Daoy (cell line): ENCODE results near the gene SLC12A4. TPM values are rescaled to one million over a fixed set of nuclear protein-coding genes. Genes with fewer than 3 reads are reported as not detected.
"Not testable (repeated sequence)": the region's sequence is repeated elsewhere in the genome, so short reads cannot be mapped to it uniquely, and the experiment has no call there.

Experiments used
- DNase-seq: peaks from one replicate; pipeline ENCODE4 v3.0.0-alpha.2; 2015; ENCODE audit warnings: low read depth
- total RNA-seq: library from RNA; depleted of rRNA; stranded (reverse); fragments of >200 nt; shearing (Covaris generic); gene quantifications from 2 replicates; pipeline ENCODE4 v1.2.3, GENCODE V29; 2014; rRNA removed

The SLC12A4 gene
- 7.0 and 13.5 TPM in 2 replicates for total RNA-seq

DNA sequence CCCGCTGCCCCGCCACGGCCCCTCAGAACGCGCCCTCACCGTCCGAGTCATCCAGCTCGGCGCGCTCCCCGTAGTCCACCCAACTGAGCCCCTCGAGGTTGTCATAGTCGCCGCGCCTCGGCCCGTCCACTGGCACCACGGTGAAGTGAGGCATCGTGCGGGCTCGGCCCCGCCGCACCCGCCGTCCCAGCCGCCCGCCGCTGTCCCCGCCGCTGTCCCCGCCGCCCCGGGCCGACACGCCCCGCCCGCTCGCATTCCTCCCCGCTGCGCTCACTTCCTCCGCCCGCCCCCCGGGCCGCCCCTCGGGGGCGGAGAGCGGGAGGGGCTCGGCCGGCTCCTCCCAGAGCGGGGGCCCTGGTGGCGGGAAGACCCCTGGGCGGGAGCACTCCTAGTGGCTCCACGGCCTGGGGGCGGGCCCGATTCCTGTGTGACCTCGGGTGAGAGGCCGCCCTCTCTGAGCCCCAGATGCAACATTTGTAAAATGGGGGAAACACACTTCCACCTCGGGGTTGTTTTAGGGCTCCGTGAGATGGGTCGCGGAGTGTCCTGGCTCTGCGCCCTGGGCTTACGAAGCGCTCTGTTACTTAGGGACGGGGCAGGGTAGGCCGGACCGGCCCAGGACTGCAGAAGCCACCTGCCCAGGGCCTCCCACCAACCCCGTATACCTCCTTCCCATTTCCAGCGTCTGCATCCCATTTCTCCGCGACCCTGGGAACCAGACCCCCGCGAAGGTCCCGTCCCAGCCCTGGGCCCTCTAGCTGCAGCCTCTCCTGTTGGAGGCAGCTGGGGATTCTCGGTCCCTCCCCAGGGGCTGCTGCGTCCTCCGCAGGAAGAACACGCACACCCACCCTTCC is at the start of gene SLC12A4:
SLC12A4 (minus strand) TSS at position 238 of the 854 bp plus-strand sequence; CDS start at position 154, 84 bp downstream.
- peak; percentile 85 for DNase-seq

DNA sequence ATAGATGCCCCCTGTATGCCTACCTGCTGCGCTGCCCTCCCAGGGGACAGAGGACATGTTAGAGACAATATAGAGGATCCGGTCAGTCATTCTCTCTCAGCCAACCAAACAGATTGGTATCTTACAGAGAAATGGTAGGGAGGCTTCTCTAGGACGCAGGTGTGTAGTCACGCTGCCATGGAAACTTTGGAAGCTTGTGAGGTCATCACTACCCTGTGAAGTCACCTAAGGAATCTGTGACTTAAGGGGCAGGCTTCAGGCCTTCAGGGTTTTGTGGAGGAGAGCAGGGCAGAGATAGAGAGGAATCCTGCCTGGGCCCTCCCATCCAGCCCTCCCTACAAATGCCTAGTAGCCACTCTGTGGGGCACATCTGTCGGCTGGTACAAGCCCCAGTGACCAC is 47.2 kb upstream of the SLC12A4 start, which contains the start of gene DPEP2NB:
DPEP2NB (minus strand) TSS at position 231 of the 400 bp plus-strand sequence; CDS start at position 90, 141 bp downstream.
- DNase-seq, result no peak

DNA sequence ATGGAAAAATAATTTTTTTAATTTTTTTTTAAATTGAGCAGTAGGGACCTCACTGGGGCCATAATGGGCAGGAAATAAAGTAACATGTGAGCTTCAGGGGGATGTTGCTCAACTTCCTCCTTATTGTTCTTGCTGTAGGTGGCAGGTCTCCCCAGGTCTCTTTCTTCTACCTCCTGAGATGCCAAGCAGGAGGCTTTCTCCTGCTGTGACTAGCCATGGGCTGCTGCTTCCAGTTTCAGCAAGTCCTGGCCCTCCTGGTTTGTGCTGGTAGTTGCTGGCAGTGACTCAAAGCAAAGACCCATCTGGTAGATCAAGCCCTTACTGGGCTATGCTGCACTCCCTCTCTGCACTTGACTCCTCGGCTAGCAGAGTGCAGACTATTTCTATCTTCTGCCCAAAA is 45.0 kb upstream of the SLC12A4 start:
- no peak for DNase-seq

GRCh38 chr16:68009872-68010271 is 41.4 kb upstream of the SLC12A4 start:
- DNase-seq, result not testable (repeated sequence)

DNA sequence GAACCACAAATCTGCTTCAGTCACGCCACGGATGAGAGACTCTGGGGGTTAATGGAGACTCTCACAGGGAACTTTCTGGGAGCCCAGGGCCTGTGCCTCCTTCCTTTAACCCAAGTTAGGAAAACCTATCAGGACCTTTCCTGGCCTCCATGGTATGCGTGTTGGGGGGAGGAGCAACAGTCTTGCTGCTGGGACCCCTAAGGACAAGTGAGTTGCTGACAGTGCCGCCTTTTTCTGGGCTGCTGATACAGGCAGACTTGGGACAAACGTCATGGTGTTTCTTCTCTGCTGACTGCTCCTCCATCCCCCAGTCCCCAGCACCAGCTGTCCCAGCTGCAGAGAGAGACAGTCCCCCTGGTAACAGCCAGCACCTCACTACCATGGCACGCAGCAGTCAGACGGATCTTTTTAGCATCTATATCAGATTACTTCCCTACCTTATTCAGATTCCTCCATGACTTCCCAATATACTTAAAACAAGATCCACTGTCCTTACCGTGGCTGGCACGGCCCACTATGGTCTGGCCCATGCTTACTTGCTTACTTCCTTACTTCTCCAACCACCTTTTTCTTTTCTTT is 40.8 kb upstream of the SLC12A4 start:
- DNase-seq, result no peak

DNA sequence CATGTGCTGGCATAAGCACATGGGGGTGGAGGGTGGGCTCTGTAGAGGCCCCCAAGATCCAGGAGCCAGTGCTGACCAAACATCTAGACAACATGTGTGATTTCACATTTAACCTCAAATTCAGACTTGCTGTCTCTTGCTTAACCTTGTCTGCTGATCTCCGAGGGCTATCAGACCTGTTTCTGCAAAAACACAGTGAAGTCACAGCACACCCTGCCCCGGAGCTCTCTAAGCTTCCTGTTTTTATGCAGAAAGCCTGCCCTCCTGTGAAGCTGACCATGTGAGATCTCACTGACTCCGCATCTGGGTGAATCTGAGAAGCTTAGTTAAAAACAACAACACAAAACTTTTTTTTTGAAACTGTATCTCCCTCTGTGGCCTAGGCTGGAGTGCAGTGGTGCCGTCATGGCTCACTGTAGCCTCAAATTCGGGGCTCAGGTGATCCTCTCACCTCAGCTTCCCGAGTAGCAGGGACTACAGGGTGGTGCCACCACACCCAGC is 37.4 kb upstream of the SLC12A4 start:
- DNase-seq, result no peak

DNA sequence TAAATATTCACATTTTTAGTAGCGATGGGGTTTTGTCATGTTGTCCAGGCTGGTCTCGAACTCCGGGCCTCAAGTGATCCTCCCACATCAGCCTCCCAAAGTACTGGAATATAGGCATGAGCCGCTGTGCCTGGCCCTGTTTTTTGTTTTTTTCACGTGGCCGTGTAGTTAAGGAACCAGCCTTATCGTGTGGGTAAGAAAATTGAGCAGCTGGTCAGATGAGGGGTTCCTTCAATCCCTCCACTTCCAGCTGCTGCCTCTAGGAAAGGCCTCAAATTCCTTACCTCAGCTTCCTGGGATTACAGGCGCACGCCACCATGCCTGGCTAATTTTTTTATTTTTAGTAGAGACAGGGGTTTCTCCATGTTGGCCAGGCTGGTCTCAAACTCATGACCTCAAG is 36.8 kb upstream of the SLC12A4 start:
- DNase-seq, result no peak

DNA sequence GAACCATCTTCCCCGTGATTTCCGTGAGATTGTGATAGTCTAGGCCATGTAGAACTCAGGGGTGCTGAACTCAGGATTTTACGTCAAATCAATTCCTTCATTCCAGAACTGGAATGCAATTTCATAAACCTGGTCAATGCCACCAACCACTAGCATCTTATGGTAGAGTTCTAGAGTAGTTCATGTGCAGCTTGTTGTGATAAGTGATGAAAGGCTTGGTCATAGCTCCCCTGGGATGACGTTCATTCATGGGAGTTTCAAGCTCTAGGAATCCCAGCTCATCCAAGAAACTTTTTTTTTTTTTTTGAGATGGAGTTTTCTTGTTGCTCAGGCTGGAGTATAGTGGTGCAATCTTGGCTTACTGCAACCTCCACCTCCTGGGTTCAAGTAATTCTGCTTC is 34.6 kb upstream of the SLC12A4 start:
- no peak for DNase-seq

DNA sequence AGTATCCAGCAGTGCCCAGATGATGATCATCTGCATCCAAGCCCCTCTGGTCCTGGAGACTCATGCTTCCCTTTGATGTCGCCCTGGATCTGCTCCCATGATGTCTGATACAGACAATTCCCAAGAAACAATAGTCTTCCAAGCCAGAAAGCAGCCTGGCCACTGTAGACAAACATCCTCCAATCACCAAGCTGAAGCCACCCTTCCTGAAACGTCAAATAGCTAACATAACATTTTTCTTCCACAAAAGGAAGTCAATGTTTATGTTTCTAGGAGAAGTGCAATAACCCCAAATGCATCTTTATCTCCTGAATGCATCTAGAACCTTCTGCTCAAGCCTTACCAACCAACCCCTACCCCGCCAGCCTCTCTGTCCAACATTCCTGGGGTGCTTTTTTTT is 32.0 kb upstream of the SLC12A4 start:
- DNase-seq, result no peak

- no peak for DNase-seq
Measured at GRCh38 chr16:67999985-68000384, 31.5 kb upstream of the SLC12A4 start.

GRCh38 chr16:67998779-67999688 is 30.6 kb upstream of the SLC12A4 start, which contains the start of gene DPEP2:
TSS of gene DPEP2 (minus strand) at chr16:67999484. CDS start at chr16:67993212, 6,272 bp downstream.
- not testable (repeated sequence) for DNase-seq

DNA sequence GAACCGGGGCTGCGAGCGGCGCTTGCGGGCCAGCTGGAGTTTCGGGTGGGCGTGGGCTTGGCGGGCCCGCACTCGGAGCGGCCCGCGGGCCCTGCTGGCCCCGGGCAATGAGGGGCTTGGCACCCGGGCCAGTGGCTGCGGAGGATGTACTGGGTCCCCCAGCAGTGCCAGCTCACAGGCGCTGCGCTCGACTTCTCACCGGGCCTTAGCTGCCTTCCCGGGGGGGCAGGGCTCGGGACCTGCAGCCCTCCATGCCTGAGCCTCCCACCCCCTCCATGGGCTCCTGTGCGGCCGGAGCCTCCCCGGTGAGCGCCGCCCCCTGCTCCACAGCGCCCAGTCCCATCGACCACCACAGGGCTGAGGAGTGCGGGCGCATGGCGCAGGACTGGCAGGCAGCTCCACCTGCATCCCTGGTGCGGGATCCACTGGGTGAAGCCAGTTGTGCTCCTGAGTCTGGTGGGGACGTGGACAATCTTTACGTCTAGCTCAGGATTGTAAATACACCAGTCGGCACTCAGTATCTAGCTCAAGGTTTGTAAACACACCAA is 29.9 kb upstream of the SLC12A4 start:
- DNase-seq, result not testable (repeated sequence)

DNA sequence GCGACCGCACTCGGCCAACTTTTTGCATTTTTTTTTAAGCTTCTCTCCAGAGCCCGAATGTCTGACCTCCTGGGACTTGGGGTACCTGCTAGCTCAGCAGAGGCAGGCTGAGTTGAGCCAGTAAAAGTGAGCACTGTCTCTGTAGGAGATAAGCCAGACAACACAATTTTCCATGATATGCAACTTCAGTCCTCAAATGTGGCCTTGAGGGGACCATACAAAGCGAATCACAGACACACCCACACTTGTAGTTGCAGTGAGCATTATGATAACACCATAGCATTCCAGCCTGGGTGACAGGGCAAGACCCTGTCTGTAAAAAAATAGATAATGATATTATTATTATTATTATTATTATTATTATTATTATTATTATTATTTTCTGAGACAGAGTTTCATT is 28.2 kb upstream of the SLC12A4 start:
- DNase-seq, result no peak

DNA sequence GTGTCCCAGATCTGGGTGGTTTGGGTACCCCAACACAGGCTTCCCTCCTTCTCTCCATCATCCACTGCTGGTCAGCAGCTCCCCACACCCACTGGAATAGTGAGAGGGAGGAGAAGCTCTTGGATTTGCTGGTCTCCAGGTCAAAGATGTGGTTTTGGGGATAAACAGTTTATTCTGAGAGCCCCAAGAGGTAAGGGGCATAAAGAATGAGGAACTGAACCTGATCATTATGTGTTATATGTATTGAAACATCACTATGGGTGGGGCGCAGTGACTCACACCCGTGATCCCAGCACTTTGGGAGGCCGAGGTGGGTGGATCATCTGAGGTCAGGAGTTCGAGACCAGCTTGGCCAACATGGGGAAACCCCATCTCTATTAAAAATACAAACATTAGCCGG is 27.0 kb upstream of the SLC12A4 start:
- peak; percentile 15 for DNase-seq

DNA sequence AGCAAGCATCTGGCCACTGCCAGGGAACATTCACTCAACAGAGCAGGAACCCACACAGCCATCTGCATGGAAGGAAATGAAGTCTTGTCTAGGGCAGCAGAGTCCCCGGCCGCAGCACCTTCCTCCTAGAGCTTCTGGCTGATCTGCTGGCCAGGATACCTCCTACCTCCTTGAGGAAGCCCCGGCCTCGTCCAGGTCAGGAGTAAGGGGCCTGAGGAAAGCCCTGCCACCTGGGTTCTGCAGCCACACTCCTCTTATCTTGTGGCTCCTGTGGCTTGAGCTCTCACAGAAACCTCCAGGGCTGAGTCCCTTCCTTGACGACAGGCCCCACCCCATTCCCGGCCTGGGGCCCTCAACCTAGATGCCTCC is 25.6 kb upstream of the SLC12A4 start:
- DNase-seq, result not testable (repeated sequence)

DNA sequence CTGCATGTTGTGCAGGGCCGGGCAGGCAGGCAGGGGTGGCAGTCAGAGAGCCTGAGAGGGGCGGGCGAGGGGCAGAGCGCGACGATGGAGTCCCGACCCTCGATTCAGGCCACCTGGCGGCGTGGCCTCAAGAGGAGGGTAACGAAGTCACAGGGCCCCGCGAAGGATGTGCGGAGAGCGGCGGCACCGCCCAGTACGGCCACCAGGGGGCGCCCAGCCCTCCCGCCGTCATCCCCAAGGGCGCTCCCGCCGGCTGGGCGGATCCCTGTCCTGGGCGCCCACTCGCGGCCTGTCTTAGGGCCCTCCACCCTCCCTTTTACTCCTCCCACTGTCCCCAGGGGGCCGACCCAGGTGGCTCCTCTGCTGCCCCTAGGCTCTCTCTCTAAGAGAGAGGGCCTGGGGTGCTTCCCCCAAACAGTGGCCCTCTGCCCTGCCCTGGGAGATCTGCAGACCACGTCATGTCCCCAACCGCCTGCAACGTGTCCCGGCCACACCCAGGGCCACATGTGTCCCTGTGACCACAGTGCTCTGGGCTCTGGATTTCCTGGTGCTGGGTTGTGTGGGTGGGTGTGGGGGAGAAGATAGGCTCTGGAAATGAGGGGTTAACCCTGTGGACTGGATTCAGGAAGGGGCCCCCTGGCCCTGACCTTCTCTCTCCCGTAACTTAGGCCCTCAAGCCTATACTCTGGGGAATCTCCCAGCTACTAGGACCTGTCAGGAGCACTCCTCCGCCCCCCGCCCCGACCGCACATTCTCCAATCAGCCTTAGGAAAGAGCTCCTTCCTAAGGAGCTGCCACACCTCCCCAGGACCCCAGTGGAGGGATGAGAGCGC is 25.0 kb upstream of the SLC12A4 start:
- peak; percentile 67 for DNase-seq

- DNase-seq, result no peak
Measured at GRCh38 chr16:67992661-67993206, 24.3 kb upstream of the SLC12A4 start.

GRCh38 chr16:67990018-67990386 is 21.6 kb upstream of the SLC12A4 start:
- no peak for DNase-seq

GRCh38 chr16:67989322-67990017 is 21.0 kb upstream of the SLC12A4 start:
- no peak for DNase-seq

- no peak for DNase-seq
Measured at GRCh38 chr16:67988675-67989074, 20.2 kb upstream of the SLC12A4 start.
